Chondrocyte (in vitro differentiated cells): Measurements from ENCODE around the gene GDPGP1. TPM values are rescaled to one million over a fixed set of nuclear protein-coding genes. Genes with fewer than 3 reads are reported as not detected.

Experiments
- DNase-seq: peaks from one replicate; pipeline ENCODE4 v3.0.0; 2021; ENCODE audit warnings: mixed read lengths, low spot score
- H3K27ac Mint-ChIP-seq: one replicate; pipeline ENCODE4 v1.8.0; 2021; ENCODE audit warnings: mild to moderate bottlenecking, moderate library complexity, mixed read lengths; ENCODE audit not compliant: unreplicated experiment
- H3K27me3 Mint-ChIP-seq: 2 replicates; pipeline ENCODE4 v1.8.0; 2021; ENCODE audit warnings: low read depth, mixed read lengths
- H3K36me3 Mint-ChIP-seq: 2 replicates; pipeline ENCODE4 v1.8.0; 2021; ENCODE audit warnings: low read depth, mixed read lengths
- H3K4me1 Mint-ChIP-seq: 2 replicates; pipeline ENCODE4 v1.8.0; 2021; ENCODE audit warnings: low read depth, mild to moderate bottlenecking, mixed read lengths
- H3K4me3 Mint-ChIP-seq: one replicate; pipeline ENCODE4 v1.8.0; 2021; ENCODE audit warnings: mild to moderate bottlenecking, moderate library complexity, mixed read lengths; ENCODE audit not compliant: unreplicated experiment
- H3K9me3 Mint-ChIP-seq: 2 replicates; pipeline ENCODE4 v1.8.0; 2021; ENCODE audit warnings: low read depth, mixed read lengths
- total RNA-seq: library from RNA; stranded (reverse); gene quantifications from 3 replicates; pipeline ENCODE4 v1.2.1, GENCODE V29; 2021
- TF ChIP-seq, protein P1 (sequence below): fragments of 200-600 bp; sonication (generic); IDR thresholded peaks from 2 replicates; pipeline ENCODE4 v1.5.0; 2021; ENCODE audit warnings: antibody characterized with exemption, mild to moderate bottlenecking, moderate library complexity

GDPGP1 gene
- total RNA-seq, 1 donor from 2014 or later = 5.8 TPM

GRCh38 chr15:90217671-90218394, 16.2 kb upstream of the GDPGP1 start:
- Mint-ChIP-seq H3K36me3 (no peaks in the 10 kb centered on the region), H3K27ac (no peak overlapping the region), H3K4me3 (no peak overlapping the region), H3K27me3 (no peaks in the 10 kb centered on the region), H3K9me3 (no peaks in the 10 kb centered on the region), H3K4me1 (peaks cover 10% of the 10 kb centered on the region)
- TF ChIP-seq, protein P1, sequence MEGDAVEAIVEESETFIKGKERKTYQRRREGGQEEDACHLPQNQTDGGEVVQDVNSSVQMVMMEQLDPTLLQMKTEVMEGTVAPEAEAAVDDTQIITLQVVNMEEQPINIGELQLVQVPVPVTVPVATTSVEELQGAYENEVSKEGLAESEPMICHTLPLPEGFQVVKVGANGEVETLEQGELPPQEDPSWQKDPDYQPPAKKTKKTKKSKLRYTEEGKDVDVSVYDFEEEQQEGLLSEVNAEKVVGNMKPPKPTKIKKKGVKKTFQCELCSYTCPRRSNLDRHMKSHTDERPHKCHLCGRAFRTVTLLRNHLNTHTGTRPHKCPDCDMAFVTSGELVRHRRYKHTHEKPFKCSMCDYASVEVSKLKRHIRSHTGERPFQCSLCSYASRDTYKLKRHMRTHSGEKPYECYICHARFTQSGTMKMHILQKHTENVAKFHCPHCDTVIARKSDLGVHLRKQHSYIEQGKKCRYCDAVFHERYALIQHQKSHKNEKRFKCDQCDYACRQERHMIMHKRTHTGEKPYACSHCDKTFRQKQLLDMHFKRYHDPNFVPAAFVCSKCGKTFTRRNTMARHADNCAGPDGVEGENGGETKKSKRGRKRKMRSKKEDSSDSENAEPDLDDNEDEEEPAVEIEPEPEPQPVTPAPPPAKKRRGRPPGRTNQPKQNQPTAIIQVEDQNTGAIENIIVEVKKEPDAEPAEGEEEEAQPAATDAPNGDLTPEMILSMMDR = no peak
- DNase-seq = no peak

GRCh38 chr15:90219421-90220141, 14.4 kb upstream of the GDPGP1 start:
- TF ChIP-seq, protein P1 = peak; percentile 82
- Mint-ChIP-seq H3K27me3 (no peaks in the 10 kb centered on the region), H3K9me3 (no peaks in the 10 kb centered on the region), H3K27ac (no peak overlapping the region), H3K36me3 (no peaks in the 10 kb centered on the region), H3K4me1 (peaks cover 10% of the 10 kb centered on the region), H3K4me3 (no peak overlapping the region)
- DNase-seq = no peak

DNA sequence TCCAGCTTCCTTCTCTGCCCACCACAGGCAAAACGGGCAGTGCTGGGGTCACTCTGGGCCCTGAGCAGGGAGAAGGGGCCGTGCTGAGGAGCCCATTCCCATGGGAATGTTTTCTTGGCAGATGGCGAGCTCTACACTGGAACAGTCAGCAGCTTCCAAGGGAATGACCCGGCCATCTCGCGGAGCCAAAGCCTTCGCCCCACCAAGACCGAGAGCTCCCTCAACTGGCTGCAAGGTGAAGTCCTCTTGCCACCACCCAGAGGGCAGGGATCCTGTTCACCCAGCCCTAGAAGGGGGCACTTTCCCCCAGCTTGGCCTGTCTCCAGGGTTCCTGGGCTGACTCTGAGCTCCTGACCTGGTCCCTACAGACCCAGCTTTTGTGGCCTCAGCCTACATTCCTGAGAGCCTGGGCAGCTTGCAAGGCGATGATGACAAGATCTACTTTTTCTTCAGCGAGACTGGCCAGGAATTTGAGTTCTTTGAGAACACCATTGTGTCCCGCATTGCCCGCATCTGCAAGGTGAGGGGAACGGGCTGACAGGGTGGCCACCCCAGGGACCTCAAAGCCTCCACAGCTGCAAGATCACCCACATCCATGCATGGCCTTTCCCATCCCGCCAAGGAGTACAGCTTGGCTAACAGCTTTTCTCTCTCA, 12.6 kb upstream of the GDPGP1 start:
- Mint-ChIP-seq H3K4me3 (no peak overlapping the region), H3K9me3 (no peaks in the 10 kb centered on the region)

GRCh38 chr15:90222547-90222946, 11.5 kb upstream of the GDPGP1 start:
- Mint-ChIP-seq H3K36me3 (peaks cover 2% of the 10 kb centered on the region), H3K4me3 (no peak overlapping the region), H3K27ac (no peak overlapping the region), H3K27me3 (no peaks in the 10 kb centered on the region), H3K9me3 (no peaks in the 10 kb centered on the region), H3K4me1 (peaks cover 10% of the 10 kb centered on the region)
- DNase-seq = no peak
- TF ChIP-seq, protein P1 = no peak

More for the DNA sequence above, 12.6 kb upstream of the GDPGP1 start:
- H3K27ac Mint-ChIP-seq = no peak overlapping the region
- peaks cover 2% of the 10 kb centered on the region for H3K36me3 Mint-ChIP-seq
- no peak for DNase-seq
- TF ChIP-seq, protein P1 = peak; percentile 84
- H3K4me1 Mint-ChIP-seq = peaks cover 10% of the 10 kb centered on the region
- no peaks in the 10 kb centered on the region for H3K27me3 Mint-ChIP-seq

- TF ChIP-seq, protein P1 = no peak
- Mint-ChIP-seq H3K4me3 (no peak overlapping the region), H3K9me3 (no peaks in the 10 kb centered on the region), H3K36me3 (peaks cover 2% of the 10 kb centered on the region), H3K27ac (no peak overlapping the region), H3K4me1 (peaks cover 10% of the 10 kb centered on the region), H3K27me3 (no peaks in the 10 kb centered on the region)
- no peak for DNase-seq
Observed at GRCh38 chr15:90223441-90224165, 10.4 kb upstream of the GDPGP1 start.
